ENCODE data around the gene KICS2.
"Not testable (repeated sequence)": the region's sequence is repeated elsewhere in the genome, so short reads cannot be mapped to it uniquely, and the experiment has no call there.

The KICS2 gene

GRCh38 chr12:64222009-64222765 lies at the start of gene KICS2:
KICS2 (minus strand) TSS chr12:64222296; CDS start chr12:64222237, 59 bp downstream.
- DNase-seq: peak; percentile 96

GRCh38 chr12:64270411-64270810 lies 48.3 kb upstream of the KICS2 start:
- DNase-seq: no peak

GRCh38 chr12:64269161-64269560 lies 47.1 kb upstream of the KICS2 start:
- no peak for DNase-seq

- DNase-seq: no peak
These were observed 46.3 kb upstream of the KICS2 start for GRCh38 chr12:64268409-64268808.

GRCh38 chr12:64265839-64266238 lies 43.7 kb upstream of the KICS2 start:
- DNase-seq: no peak

GRCh38 chr12:64261813-64262212 lies 39.7 kb upstream of the KICS2 start:
- no peak for DNase-seq

GRCh38 chr12:64258576-64258975 lies 36.5 kb upstream of the KICS2 start:
- no peak for DNase-seq

- DNase-seq: no peak
These were observed 34.2 kb upstream of the KICS2 start for GRCh38 chr12:64256166-64256800.

- no peak for DNase-seq
These were observed 33.2 kb upstream of the KICS2 start for GRCh38 chr12:64255249-64255648.

- no peak for DNase-seq
These were observed 31.3 kb upstream of the KICS2 start for GRCh38 chr12:64253356-64253755.

- no peak for DNase-seq
These were observed 30.6 kb upstream of the KICS2 start for GRCh38 chr12:64252681-64253080.

- no peak for DNase-seq
These were observed 21.7 kb upstream of the KICS2 start for GRCh38 chr12:64243809-64244208.

GRCh38 chr12:64240781-64241180 lies 18.7 kb upstream of the KICS2 start:
- DNase-seq: no peak

- no peak for DNase-seq
These were observed 15.3 kb upstream of the KICS2 start for GRCh38 chr12:64237382-64237781.

GRCh38 chr12:64236549-64236948 lies 14.5 kb upstream of the KICS2 start:
- DNase-seq: no peak

- no peak for DNase-seq
These were observed 10.1 kb upstream of the KICS2 start for GRCh38 chr12:64232196-64232595.

GRCh38 chr12:64229796-64230195 lies 7.7 kb upstream of the KICS2 start:
- DNase-seq: no peak

- DNase-seq: no peak
These were observed 7.1 kb upstream of the KICS2 start for GRCh38 chr12:64229240-64229639.

GRCh38 chr12:64225626-64226025 lies 3.5 kb upstream of the KICS2 start:
- DNase-seq: no peak

- peak; percentile 88 for DNase-seq
These were observed 466 bp downstream of the KICS2 start for GRCh38 chr12:64221651-64222008.

GRCh38 chr12:64220046-64220445 lies 2.0 kb downstream of the KICS2 start:
- DNase-seq: no peak

- no peak for DNase-seq
These were observed 3.0 kb downstream of the KICS2 start for GRCh38 chr12:64219145-64219544.

GRCh38 chr12:64218597-64218996 lies 3.5 kb downstream of the KICS2 start:
- no peak for DNase-seq

GRCh38 chr12:64217643-64218042 lies 4.5 kb downstream of the KICS2 start:
- DNase-seq: not testable (repeated sequence)

- DNase-seq: no peak
These were observed 5.9 kb downstream of the KICS2 start for GRCh38 chr12:64216239-64216638.

Measured in femur (tissue), 1 donor.